GM21786 (cell line): ENCODE measurements around the gene AKT1S1.

Source experiments
- ATAC-seq: cut with Tn5 transposase; IDR thresholded peaks from one replicate; pipeline ENCODE4 v1.9.1; 2021; ENCODE audit not compliant: unreplicated experiment

AKT1S1 gene

DNA sequence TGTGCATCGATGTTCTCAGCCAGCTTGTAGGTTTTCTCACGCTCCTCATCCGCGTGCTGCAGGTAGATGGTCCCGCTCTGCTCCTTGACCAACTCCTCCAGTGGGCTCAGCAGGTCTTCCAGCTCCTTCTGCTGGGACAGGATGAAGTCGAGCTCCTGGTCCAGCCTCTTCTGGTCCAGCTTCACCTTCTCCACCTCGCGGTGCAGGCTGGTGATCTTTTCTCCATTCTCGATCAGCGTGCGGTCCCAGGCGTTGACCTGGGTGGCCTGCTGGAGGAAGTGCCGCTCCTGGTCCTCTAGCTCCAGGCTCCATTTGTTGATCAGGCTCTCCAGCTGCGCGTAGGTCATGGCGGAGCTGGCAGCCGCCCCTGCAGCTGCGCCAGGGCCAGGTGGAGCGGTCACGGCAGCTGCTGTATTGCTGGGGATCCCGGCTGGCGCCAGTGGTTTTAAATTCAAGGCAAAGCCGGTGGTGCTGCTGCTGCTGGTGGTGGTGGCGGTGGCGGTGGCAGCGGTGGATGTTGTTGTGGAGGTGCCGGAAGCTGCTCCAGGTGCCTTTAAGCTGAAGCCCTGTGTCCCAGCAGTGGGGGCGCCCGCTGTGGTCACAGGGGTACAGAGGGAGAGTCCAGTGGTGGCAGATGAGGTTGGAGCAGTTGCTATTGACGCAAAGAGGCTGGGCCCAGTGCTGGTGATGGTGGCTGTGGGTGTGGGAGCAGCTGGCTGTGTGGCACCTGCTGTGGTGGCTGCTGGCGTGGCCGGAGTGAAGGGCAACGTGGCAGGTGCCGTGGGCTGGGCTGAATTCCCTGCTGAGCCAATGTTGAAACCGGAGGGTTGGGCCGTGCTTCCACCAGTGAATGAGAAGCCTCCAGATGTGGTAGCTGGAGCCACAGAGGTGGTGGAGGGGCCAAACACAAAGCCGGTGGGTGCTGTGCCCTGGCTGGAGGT, 31.6 kb upstream of the AKT1S1 start:
- no peak for ATAC-seq

DNA sequence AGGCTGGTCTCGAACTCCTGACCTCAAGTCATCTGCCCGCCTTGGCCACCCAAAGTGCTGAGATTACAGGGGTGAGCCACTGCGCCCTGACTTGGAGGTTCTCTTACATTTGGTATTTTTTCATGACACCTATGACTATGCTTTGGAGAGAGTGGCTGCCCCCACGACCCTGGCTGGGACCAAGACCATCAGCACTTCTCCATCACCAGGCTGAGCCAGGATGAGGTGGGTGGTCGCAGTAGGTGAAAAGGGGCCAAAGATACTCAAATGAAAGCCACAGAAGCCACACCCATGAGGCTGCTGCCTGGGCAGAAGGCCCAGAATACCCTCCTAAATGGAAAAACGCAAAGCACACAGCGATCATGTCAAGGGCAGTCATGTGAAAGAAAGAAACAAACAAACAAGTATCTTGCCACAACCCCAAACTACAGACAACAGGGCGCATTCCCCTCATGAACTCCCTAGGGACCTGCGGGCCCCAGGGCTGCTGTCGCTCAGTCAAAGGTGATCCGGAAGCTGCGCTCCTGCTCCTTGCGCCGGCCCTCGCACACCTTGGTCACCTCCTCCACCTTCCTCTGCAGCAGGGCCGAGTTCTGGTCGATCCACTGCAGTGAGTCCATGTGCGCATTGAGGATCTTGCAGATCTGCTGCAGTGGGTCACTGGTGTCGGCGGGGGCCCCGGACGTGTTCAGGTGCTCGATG, 30.7 kb upstream of the AKT1S1 start:
- ATAC-seq = no peak

DNA sequence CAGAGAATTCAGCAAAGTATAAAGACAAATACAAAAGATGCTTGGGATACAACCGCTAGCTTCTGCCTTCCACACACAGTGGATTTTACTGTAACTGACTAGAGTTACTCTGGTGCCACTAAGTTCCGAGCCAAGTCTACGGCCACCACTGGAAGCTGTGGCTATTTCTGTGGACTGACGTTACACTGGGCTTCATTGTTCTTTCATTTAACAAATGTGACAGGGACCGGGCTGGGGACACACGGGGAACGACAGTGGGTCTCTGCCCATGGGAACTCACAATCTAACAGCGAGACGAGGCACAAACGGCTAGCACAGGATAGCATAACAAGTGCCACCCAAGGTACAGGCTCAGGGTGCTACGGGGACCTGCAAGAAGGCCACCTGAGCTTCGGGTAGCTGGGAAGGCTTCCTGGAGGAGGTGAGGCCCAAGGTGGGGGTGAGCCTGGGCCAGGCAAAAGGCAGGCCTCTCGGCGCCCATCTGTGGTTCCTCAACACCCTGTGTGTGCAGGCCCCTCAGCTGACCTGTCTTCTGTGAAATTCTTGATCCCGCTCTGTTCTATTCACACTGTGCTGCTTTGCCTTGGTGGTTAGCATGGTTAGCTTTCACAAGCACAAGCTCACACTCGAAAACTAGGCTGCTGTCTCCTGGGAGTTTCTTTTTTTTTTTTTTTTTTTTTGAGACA, 29.9 kb upstream of the AKT1S1 start:
- ATAC-seq = no peak

DNA sequence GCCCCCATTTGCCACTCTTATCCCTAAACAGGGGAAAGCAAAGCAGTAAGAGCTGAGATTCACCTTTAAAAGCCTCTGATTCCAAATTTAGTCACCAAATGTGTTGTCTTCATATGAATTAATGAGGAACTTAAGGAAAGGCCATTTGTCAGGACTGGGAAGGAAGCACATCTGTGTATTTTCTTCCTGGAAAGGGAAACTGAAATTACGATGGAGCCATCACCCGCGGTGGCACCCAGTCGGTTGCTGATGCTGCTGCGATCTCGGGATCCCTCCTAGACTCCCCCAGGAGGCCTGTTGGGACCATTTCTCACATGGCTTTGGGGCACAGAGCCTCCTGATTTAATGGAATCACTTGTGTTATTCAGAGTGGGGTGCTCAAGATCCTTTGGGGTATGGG, 27.0 kb upstream of the AKT1S1 start:
- no peak for ATAC-seq

DNA sequence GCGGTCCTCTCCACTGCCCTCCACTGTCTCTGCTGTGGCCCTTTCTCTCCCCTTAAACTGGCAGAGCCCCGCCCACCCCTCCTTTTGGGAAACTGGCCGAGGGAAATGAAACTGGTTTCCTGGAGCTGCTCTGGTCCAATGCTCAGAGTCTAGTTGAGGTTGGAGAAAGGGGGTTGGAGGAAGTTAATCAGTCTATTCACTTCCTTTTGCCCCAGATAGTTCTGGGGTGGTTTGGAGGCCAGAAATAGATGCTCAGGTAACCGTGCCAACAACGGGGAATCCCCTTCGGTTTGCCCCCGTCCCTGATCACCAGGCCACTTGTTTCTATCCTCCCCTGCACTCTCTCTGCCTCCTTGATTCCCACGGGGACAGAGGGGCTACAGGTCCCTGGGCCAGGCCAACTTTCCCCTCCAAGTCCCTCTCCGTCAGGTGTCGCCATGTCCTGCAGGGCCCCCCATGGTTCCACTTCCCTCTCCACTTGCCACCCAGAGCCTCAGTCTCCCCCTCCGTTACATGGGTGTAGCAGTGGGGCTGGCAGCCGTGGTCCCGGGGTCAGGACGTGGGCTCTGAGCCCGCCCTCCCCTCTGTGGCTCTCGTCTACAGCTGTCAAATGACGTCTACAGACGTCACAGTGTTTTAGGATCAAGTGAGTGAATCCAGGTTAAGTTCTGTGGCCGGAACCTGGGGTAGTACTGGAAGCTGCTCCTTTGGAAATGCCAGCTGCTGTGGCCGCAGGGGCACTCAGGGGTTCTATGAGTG, 19.9 kb upstream of the AKT1S1 start, which contains the start of gene IL4I1:
TSS of gene IL4I1 (minus strand) at position 25 of the 759 bp plus-strand sequence. CDS start 727 bp downstream, outside the sequence.
- peak; percentile 54 for ATAC-seq

DNA sequence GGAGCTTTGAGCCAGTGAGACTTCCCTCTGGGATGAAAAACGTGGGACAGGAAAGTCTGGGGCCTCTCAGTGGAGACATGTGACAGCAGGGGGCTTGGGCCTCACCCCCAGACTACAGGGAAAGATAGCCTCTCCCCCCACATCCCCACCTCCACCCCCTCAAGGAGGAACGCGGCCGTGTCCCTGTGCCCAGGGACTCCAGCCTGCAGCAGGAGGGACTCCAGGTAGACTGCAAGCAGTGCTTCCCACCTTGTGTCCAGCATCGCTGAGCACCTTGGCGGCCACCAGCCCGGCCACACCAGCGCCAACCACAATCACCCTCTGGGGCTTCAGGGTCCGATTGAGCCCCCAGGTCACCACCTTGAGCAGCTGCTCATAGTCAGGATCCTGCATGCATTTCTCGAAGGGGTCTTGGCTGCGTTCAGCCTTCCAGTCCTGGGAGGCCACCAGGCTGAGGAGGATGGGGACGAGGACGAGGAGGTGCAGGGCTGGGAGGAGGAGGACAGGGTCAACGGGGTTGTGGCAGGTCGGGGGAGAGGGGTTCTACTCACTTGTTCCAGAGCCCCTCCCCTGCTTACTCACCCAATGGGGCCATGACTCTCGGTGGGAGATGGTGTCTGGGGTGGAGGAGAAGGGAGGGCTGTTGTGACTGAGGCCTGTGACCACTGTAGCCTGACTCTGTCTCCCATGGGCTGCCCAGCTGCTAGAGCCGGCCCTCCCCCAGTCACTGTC, 18.6 kb upstream of the AKT1S1 start:
- ATAC-seq = no peak

DNA sequence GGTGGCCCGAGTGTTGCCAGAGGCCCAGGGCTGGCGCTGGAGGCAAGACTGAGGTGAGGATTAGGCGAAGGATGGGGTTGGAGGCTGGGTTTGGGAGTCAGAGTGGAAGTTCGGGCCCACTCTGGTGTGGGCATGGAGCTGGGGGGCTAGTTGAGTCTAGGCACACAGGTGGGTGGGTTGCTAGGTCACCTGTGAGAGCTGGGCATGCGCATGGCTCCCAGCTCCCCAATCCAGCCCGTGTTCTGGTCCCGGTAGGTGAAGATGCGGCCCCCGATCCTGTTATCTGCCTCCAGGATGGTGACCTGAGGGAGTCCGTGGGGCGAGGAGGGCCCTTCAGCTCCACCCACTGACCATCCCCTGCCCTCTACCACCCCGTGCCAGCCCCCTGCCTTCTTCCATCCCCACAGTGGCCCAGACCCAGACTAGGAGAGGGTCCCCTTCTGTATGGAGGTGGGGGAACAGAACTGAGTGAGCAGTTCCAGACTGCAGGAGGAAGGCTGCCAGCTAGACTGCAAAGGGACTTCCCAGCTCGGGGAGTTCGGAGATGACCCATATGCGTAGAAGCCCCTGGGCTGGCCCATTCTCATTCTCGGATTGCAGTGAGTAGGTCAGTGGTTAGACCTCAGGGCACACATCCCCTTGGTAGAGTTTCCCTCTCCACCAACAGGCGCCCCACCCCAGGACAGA, 17.9 kb upstream of the AKT1S1 start:
- ATAC-seq = peak; percentile 26

DNA sequence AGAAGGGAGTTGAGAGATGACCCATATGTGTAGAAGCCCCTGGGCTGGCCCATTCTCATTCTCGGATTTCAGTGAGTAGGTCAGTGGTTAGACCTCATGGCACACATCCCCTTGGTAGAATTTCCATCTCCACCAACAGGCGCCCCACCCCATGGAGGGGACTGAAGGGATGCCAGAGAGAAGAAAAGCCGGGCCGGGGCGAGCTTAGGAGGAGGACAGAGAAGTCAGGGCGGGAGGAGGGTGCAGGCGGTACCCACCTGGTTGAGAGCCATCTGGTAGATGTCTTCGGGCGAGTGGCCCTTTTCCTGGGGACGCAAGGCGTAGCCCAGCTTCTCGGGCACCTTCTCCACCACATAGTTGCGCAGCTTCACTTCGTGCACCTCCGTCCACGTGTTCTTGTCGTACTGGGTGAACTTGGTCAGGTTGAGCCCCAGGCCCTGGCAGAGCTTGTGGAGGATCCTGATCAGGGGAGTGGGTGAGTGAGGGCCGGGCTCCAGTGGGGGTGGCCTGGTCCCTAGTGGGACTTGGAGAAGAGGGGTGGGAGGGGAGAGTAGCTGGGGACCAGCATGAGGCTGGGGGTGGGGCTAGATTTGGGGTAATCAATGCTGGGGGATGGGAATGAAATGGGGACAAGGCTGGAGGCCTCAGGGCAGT, 17.0 kb upstream of the AKT1S1 start:
- no peak for ATAC-seq

DNA sequence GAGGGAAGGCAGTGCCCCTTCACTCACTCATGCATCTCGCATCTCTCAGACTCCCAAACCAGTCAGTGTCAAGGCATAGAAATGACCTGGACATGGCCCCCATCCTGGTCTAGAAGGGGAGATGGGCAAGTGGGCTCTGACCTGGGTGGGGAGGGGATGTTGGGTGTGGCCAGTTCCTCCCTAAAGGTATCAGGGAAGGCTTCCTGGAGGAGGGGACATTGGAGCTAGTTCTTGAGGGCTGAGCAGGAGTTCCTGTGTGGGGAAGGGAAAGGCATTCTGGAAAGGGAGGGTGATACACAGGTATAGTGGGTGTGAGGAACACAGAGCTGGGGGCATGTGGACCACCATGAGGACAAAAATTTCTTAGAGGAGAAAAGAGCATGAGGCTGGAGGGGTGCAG, 15.6 kb upstream of the AKT1S1 start:
- ATAC-seq = no peak

DNA sequence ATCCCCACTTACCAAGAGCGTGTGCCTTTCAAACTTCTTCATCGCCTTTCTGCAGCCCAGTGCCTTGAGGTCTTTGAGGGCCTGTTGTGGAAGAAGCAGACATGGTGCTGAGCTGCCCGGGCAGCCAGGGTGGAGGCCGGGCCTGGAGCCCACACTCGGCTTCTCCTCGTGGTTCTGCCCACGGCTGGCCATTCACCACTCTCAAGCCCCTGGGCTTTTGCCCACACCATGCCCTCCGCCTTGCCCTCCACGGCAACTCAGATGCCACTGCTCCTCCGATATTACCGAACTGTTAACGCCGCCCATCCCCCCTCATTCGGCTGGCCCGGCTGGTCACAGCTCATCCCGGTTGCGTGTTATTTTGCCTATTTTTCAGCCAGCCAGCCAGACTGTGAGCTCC, 14.2 kb upstream of the AKT1S1 start:
- ATAC-seq = no peak

DNA sequence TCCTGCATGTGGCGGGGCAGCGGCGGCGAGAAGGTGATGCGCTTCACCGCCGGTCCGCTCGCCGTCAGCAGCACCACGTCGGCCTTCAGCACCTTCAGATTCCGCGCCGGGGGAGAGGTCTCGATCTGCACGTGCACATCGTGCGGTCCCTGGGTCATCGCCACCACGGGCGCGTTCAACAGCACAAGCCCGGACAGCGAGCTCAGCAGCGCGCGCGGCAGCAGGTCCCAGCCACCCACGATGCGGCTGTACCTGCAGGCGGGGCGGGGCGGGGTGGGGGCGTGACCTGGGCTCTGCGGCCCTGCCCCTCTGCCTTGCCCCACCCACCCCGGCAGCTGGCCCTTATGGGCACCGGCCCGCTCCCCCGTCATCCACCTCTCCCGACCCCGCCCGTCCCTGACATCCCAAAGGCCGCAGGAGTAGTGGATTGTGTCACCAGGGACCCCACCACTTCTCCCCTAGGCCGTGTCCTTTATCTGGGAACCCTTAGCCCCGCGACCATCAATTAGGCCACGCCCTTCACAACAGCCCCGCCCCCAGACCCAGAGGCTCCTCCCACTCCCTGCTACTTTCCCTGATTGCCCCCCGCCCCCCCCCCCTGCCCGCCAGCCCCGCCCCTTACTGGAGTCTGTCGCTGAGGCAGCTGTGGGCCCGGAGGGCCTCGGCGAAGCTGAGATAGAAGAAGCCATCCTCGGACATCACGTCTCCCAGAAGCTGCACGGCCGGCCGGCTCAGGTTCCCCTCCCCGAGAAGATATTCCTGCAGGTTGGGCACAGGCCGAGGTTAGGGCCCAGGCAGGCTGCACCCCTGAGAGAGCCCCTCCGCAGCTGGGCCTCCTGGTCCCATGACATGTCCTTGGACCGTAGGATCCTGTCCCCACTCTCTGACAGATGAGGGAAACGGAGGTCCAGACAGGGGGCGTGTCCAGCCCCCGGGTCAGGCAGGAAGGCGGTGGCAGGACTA, 13.5 kb upstream of the AKT1S1 start:
- no peak for ATAC-seq

DNA sequence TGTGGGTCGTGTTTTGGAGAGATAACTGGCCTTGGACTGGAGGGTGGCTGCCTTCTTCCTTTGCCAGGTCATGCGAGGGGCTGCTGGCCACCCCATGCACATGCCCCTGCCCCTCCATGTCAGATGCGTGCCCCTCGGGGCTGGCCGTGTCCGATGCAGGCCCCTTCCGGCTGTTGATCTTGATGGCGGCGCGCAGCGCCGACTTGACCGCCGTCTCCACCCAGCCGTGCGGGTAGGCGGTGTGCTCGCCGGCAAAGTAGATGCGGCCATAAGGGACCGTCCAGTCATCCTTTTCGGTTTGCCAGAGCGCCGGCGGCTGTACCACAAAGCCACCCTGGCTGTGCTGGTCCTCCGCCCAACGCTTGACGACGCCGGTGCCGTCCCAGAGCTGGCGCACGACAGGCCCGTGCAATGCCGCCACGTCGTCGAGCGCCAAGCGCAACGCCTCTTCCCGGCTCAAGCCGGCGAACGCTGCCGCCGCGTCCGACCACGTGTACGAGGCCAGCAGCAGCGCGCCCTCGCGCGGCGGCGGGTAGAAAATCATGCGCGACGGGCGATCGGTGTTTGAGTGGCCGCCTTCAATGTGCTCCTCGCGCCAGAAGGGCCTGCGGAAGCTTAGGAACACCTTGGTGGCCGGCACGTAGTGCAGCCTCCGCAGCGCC, 12.7 kb upstream of the AKT1S1 start:
- no peak for ATAC-seq

DNA sequence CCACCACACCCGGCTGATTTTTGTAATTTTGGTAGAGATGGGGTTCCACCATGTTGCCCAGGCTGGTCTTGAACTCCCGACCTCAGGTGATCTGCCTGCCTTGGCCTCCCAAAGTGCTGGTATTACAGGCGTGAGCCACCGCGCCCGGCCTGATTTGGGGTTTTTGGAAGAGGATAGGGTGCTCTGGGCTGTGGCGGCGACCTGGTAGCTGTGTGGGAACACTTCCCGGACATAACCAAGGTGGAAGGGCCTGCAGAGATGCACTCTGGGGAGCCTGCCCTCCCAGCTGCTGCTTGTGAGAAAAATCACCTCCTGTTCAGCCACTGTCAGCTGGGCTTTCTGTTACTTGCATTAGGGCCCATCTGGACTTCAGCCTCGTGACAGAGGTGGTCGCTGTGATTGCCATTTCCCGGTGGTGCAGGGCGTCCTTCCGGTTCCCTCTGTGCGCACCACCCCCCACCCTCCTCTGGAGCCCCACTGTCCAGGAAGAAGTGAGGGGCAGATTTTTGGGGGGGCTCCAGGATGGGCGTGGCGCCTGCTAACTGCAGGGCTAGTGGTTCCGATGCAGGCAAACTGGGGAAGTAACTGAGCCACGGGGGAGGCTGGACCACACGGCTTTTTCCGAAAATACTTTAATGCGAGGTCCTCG, 12.0 kb upstream of the AKT1S1 start:
- no peak for ATAC-seq

DNA sequence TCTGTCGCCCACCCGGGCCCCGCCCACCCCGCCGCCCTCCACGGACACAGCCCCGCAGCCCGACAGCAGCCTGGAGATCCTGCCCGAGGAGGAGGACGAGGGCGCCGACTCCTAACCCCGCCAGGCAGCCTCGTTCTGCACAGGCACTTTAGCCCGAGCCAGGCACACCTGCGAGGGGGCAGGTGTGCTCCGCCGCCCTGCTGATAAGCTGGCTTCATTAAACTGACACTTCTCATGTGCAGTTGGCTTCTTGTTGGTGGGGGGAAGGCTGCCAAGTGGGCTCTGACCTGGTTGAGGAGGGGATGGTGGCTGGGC, 11.3 kb upstream of the AKT1S1 start:
- ATAC-seq = no peak

DNA sequence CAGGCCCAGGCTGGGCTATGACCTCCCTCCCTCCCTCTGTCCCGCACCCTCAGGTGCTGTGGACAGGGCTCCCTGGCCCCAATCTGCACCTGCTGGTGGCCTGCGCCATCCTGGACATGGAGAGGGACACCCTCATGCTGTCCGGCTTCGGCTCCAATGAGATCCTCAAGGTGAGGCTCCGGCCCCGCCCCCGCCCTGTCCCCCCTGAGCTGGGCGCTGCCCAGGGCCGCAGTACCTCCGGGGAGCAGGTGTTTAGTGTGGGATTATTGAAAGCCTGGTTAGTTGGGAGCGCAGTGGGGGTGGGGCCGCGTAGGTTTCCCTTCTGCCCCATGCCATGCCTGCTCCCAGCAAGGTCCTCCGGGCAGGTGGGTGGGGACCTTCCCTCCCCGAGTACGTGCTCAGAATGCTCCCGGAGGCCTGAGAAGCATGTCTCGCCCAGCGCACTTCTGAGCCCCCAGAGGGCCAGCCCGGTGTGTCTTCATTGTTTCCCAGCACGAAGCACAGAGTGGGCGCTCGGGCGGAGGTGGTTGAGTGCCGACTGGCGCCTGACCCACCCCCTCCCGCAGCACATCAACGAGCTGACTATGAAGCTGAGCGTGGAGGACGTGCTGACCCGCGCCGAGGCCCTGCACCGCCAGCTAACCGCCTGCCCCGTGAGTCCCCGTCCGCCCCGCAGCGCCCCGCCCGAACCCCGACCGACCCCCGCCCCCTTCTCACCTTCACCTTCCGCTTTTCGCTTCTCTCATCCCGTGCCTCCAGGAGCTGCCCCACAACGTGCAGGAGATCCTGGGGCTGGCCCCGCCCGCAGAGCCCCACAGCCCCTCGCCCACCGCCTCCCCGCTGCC, 10.7 kb upstream of the AKT1S1 start:
- ATAC-seq = no peak

DNA sequence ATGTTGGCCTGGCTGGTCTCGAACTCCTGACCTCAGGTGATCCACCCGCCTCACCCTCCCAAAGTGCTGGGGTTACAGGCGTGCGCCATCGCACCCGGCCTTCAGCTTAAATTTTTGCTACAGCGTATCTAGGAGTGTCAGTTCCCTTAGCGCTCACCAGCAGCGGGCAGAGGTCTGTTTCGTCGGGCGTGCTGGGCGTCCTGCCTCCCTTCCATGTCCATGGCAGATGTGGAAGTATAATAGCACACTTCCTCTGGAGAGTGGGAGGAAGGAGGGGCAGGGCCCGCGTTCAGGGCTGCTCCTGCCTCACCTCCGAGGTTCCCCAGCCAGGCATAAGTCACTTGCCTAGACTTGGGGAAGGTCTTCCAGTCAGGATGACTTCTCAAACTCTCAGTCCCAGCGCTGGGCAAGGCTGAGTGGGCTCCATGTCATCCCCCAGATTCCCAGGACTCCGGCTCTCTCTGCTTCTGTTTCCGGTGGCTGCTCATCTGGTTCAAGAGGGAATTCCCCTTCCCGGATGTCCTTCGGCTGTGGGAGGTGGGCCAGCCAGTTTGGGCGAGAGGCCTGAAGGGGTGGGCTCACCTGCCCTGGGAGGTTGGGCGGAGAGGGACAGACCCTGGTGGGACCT, 10.0 kb upstream of the AKT1S1 start:
- no peak for ATAC-seq
